ENCODE results near the gene SERPINA1.
"Not testable (repeated sequence)": the region's sequence is repeated elsewhere in the genome, so short reads cannot be mapped to it uniquely, and the experiment has no call there.

Gene SERPINA1

GRCh38 chr14:94388384-94389103 lies at the start of gene SERPINA1:
Gene SERPINA1, minus strand, starts transcription at chr14:94388602. Its CDS starts 5,365 bp downstream, at chr14:94383237.
- no peak for DNase-seq

- no peak for DNase-seq
These were observed 40.2 kb upstream of the SERPINA1 start for GRCh38 chr14:94428610-94429009.

GRCh38 chr14:94427016-94427613 lies 38.7 kb upstream of the SERPINA1 start:
- no peak for DNase-seq

- no peak for DNase-seq
These were observed 38.1 kb upstream of the SERPINA1 start for GRCh38 chr14:94426526-94426925.

- DNase-seq = no peak
These were observed 36.0 kb upstream of the SERPINA1 start for GRCh38 chr14:94424371-94424770.

GRCh38 chr14:94423453-94424056 lies 35.2 kb upstream of the SERPINA1 start:
- DNase-seq = peak; percentile 16

- DNase-seq = no peak
These were observed 32.9 kb upstream of the SERPINA1 start for GRCh38 chr14:94421316-94421715.

GRCh38 chr14:94417497-94418205 lies 29.2 kb upstream of the SERPINA1 start:
- DNase-seq = not testable (repeated sequence)

GRCh38 chr14:94412671-94413638 lies 24.6 kb upstream of the SERPINA1 start:
- no peak for DNase-seq

- DNase-seq = no peak
These were observed 23.2 kb upstream of the SERPINA1 start for GRCh38 chr14:94411638-94412037.

GRCh38 chr14:94409430-94409829 lies 21.0 kb upstream of the SERPINA1 start:
- not testable (repeated sequence) for DNase-seq

- no peak for DNase-seq
These were observed 20.2 kb upstream of the SERPINA1 start for GRCh38 chr14:94408546-94409095.

- no peak for DNase-seq
These were observed 19.5 kb upstream of the SERPINA1 start for GRCh38 chr14:94407906-94408305.

- no peak for DNase-seq
These were observed 18.5 kb upstream of the SERPINA1 start for GRCh38 chr14:94406910-94407309.

GRCh38 chr14:94405486-94405885 lies 17.1 kb upstream of the SERPINA1 start:
- DNase-seq = no peak

- no peak for DNase-seq
These were observed 16.2 kb upstream of the SERPINA1 start for GRCh38 chr14:94404561-94404960.

GRCh38 chr14:94403312-94403932 lies 15.0 kb upstream of the SERPINA1 start:
- DNase-seq = no peak

- DNase-seq = no peak
These were observed 12.7 kb upstream of the SERPINA1 start for GRCh38 chr14:94401083-94401482.

GRCh38 chr14:94400422-94400841 lies 12.0 kb upstream of the SERPINA1 start:
- DNase-seq = no peak

- DNase-seq = no peak
These were observed 10.1 kb upstream of the SERPINA1 start for GRCh38 chr14:94398536-94398935.

- no peak for DNase-seq
These were observed 9.7 kb upstream of the SERPINA1 start for GRCh38 chr14:94398182-94398479.

Data from NCI-H524 treated with DMSO at 0.1 percent for 48 hours (cell line).